K562 (cell line): ENCODE results near the gene IZUMO4.

Source experiments
- POLR2A ChIP-seq: fragments of 450-650 bp; conservative IDR thresholded peaks from 2 replicates; pipeline ENCODE4 v1.6.1; 2016
- TF ChIP-seq, protein P1 (sequence below): fragments of 250-450 bp; sonication (Bioruptor Pico); IDR thresholded peaks from 2 replicates; pipeline ENCODE4 v1.5.0; 2020; ENCODE audit warnings: mild to moderate bottlenecking

DNA sequence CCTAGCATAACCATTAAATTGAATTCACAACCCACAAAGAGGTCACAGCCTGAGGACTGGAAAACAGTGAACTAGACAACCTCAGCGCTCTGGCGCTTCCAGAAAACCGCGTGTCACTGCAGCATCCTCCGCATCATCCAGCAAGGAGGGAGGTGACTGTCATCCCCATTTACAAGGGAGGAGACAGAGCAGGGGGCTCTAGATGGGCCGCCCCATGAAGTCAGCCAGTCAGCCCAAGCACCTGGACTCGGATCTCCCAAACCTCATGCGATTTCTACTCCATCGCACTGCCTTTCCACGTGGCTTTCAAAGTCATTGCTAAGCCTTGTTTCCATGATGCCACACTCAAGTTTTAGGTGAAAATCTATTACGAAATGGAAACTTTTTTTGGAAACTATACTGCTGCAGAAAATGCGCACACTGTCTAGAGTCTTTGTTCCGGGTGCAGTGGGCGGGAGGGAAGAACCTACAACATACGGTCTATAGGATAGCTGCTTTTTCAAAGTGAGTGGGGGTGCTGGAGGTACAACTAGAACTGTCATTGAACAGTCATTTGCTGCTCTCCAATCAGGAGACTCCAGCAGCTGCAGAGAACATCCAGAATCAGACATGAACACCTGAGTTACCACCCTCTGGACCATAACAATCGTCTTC lies 51.9 kb downstream of the IZUMO4 start:
- no peak for TF ChIP-seq POLR2A
- TF ChIP-seq, protein P1, sequence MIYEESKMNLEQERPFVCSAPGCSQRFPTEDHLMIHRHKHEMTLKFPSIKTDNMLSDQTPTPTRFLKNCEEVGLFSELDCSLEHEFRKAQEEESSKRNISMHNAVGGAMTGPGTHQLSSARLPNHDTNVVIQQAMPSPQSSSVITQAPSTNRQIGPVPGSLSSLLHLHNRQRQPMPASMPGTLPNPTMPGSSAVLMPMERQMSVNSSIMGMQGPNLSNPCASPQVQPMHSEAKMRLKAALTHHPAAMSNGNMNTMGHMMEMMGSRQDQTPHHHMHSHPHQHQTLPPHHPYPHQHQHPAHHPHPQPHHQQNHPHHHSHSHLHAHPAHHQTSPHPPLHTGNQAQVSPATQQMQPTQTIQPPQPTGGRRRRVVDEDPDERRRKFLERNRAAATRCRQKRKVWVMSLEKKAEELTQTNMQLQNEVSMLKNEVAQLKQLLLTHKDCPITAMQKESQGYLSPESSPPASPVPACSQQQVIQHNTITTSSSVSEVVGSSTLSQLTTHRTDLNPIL: no peak
